ENCODE measurements around the gene CETN2.

CETN2 gene

GRCh38 chrX:152830312-152831305 is at the start of gene CETN2, which contains the start of gene NSDHL:
TSS of gene CETN2 (minus strand) at chrX:152830757. CDS start at chrX:152830710, 47 bp downstream.
TSS of gene NSDHL (plus strand) at chrX:152831063. CDS start at chrX:152846325, 15,262 bp downstream.
- Histone ChIP-seq H3K4me3 (ENCODE audit: insufficient read depth, low read length, poor library complexity, severe bottlenecking) (peak within 1 kb of the TSS; percentile 89), H3K27ac (ENCODE audit: low read depth, low read length) (0 out of 2 replicates have a peak within 1 kb of the TSS, but pooled peaks have one; percentile 23), H4K20me1 (ENCODE audit: low read depth, low read length) (no peaks in the 10 kb centered on the region), H3K9me2 (replicated peaks; ENCODE audit: insufficient read depth, low read length) (no peaks in the 10 kb centered on the region), H3K36me3 (ENCODE audit: low read length) (no peaks in the 10 kb centered on the region), H2AFZ (ENCODE audit: low read depth, low read length, severe bottlenecking) (peak within 1 kb of the TSS; percentile 67), H3K79me2 (ENCODE audit: insufficient read depth, low read length) (peaks cover 28% of the 10 kb centered on the region; the same call in 1 of the 2 replicates), H3K4me2 (ENCODE audit: low read depth, low read length, poor library complexity, severe bottlenecking) (peak within 1 kb of the TSS; percentile 78), H3K9me3 (ENCODE audit: insufficient read depth, low read length) (no peaks in the 10 kb centered on the region), H3K27me3 (ENCODE audit: low read length) (no peaks in the 10 kb centered on the region), H3K9ac (ENCODE audit: low read length) (peak within 1 kb of the TSS; percentile 84), H3F3A (ENCODE audit: insufficient read depth) (no peaks in the 10 kb centered on the region)
- TF ChIP-seq EZH2phosphoT487 (conservative IDR thresholded peaks at IDR 0.05; ENCODE audit: low read length) (no peak), CTCF (IDR thresholded peaks at IDR 0.05; ENCODE audit: insufficient read depth, low read length, poor library complexity, severe bottlenecking) (no peak)

- H3K4me2 ChIP-seq (ENCODE audit: low read depth, low read length, poor library complexity, severe bottlenecking): no peak overlapping the region
- H3K27me3 ChIP-seq (ENCODE audit: low read length): no peaks in the 10 kb centered on the region
- no peak for TF ChIP-seq CTCF (IDR thresholded peaks at IDR 0.05; ENCODE audit: insufficient read depth, low read length, poor library complexity, severe bottlenecking)
- TF ChIP-seq EZH2phosphoT487 (conservative IDR thresholded peaks at IDR 0.05; ENCODE audit: low read length): no peak
- H3F3A ChIP-seq (ENCODE audit: insufficient read depth): no peaks in the 10 kb centered on the region
- no peaks in the 10 kb centered on the region for H3K9me3 ChIP-seq (ENCODE audit: insufficient read depth, low read length)
- H4K20me1 ChIP-seq (ENCODE audit: low read depth, low read length): no peaks in the 10 kb centered on the region
- H2AFZ ChIP-seq (ENCODE audit: low read depth, low read length, severe bottlenecking): no peak overlapping the region
- no peak overlapping the region for H3K9ac ChIP-seq (ENCODE audit: low read length)
- H3K79me2 ChIP-seq (ENCODE audit: insufficient read depth, low read length): no peaks in the 10 kb centered on the region
- H3K27ac ChIP-seq (ENCODE audit: low read depth, low read length): no peak overlapping the region
- H3K4me3 ChIP-seq (ENCODE audit: insufficient read depth, low read length, poor library complexity, severe bottlenecking): no peak overlapping the region
- H3K9me2 ChIP-seq (replicated peaks; ENCODE audit: insufficient read depth, low read length): no peaks in the 10 kb centered on the region
- H3K36me3 ChIP-seq (ENCODE audit: low read length): no peaks in the 10 kb centered on the region
These were observed 48.6 kb upstream of the CETN2 start for GRCh38 chrX:152878976-152879755.

GRCh38 chrX:152876931-152877840 is 46.6 kb upstream of the CETN2 start:
- H3K4me2 ChIP-seq (ENCODE audit: low read depth, low read length, poor library complexity, severe bottlenecking): no peak overlapping the region
- H3K79me2 ChIP-seq (ENCODE audit: insufficient read depth, low read length): no peaks in the 10 kb centered on the region
- TF ChIP-seq EZH2phosphoT487 (conservative IDR thresholded peaks at IDR 0.05; ENCODE audit: low read length): no peak
- TF ChIP-seq CTCF (IDR thresholded peaks at IDR 0.05; ENCODE audit: insufficient read depth, low read length, poor library complexity, severe bottlenecking): no peak
- no peaks in the 10 kb centered on the region for H3K27me3 ChIP-seq (ENCODE audit: low read length)
- H3K27ac ChIP-seq (ENCODE audit: low read depth, low read length): no peak overlapping the region
- H4K20me1 ChIP-seq (ENCODE audit: low read depth, low read length): no peaks in the 10 kb centered on the region
- no peaks in the 10 kb centered on the region for H3K9me3 ChIP-seq (ENCODE audit: insufficient read depth, low read length)
- no peaks in the 10 kb centered on the region for H3K36me3 ChIP-seq (ENCODE audit: low read length)
- no peak overlapping the region for H3K4me3 ChIP-seq (ENCODE audit: insufficient read depth, low read length, poor library complexity, severe bottlenecking)
- H3F3A ChIP-seq (ENCODE audit: insufficient read depth): no peaks in the 10 kb centered on the region
- no peak overlapping the region for H2AFZ ChIP-seq (ENCODE audit: low read depth, low read length, severe bottlenecking)
- H3K9me2 ChIP-seq (replicated peaks; ENCODE audit: insufficient read depth, low read length): no peaks in the 10 kb centered on the region
- H3K9ac ChIP-seq (ENCODE audit: low read length): no peak overlapping the region
